ENCODE data around the gene ME2. TPM values are rescaled to one million over a fixed set of nuclear protein-coding genes. Genes with fewer than 3 reads are reported as not detected.
"Not testable (repeated sequence)": the region's sequence is repeated elsewhere in the genome, so short reads cannot be mapped to it uniquely, and the experiment has no call there.

The ME2 gene
- total RNA-seq, 1 donor = 42.2 TPM

DNA sequence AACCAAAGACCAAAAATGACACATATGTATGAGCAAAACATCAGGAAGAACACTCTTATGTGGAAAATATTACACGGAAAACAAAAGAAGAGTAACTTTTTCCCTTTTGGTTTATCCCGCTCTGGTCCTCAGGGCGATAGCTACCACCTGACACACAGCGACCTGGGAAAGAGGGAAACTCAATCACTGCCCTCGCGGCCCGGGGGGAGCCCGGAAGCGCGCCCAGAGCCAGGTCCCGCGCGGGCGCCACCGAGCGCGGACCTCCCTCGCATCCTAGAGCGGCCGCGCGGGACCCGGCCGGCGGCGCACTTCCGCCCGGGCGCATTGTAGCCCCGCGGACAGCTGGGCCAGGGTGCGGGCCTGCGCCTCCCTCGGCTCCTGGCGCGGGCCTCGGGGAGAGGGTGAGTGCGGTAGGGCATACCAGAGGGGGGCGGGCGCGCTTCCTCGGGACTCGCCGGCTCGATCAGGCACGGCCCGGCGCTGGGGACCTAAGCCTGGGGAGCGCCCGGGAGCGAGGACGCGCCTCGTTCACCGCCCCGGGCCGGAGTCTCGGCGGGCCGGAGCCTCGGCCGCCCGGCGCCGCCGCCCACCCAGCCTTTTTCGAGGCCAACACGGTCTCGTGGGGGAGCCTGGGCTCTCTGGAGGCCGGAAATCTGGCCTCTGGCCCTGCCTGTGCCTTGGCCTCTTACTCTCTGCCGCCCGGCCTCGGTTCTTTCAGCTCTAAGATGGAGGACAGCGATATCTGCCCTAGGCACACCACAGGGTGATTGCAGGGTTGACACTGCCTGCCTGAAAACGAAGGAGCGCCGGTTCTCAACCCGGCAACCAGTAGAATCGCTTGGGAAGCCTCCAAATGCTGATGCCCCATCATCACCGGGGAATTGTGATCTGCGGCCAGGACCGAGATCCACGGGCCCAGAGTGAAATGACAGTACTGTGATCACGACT lies 89.1 kb downstream of the ME2 start, which contains the start of gene ELAC1:
Gene ELAC1 (plus strand): TSS at position 327 of the 948 bp plus-strand sequence. CDS start 6,365 bp downstream, outside the sequence.
- Histone ChIP-seq H3K27me3 (ENCODE audit: insufficient read depth, low read length) (no peaks in the 10 kb centered on the region), H3K9me3 (ENCODE audit: low read depth, low read length) (no peaks in the 10 kb centered on the region), H3K4me1 (ENCODE audit: insufficient read depth, low read length) (peaks cover 15% of the 10 kb centered on the region), H3K4me3 (ENCODE audit: low read length) (peak within 1 kb of the TSS; percentile 90)

- Histone ChIP-seq H3K9me3 (ENCODE audit: low read depth, low read length) (no peaks in the 10 kb centered on the region), H3K4me3 (ENCODE audit: low read length) (no peak overlapping the region), H3K4me1 (ENCODE audit: insufficient read depth, low read length) (peaks cover 15% of the 10 kb centered on the region), H3K27me3 (ENCODE audit: insufficient read depth, low read length) (no peaks in the 10 kb centered on the region)
Observed at GRCh38 chr18:50969448-50969847, 90.5 kb downstream of the ME2 start.

DNA sequence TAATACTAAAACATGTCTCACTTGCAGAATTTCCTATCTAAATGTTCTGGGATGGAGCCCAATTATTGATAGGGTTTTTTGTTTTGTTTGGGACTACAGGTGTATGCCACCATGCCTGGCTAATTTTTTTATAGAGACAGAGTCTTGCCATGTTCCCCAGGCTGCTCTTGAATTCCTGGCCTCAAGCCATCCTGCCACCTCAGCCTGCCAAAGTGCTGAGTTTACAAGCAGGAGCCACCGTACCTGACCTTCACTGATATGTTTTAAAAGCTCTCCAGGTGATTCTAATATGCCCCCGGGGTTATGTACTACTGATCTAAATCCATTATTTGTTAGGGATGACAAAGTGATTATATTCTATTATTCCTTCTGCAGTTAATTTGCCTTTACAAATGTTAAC lies 91.1 kb downstream of the ME2 start:
- peaks cover 15% of the 10 kb centered on the region for H3K4me1 ChIP-seq (ENCODE audit: insufficient read depth, low read length)
- no peaks in the 10 kb centered on the region for H3K27me3 ChIP-seq (ENCODE audit: insufficient read depth, low read length)
- no peaks in the 10 kb centered on the region for H3K9me3 ChIP-seq (ENCODE audit: low read depth, low read length)
- no peak overlapping the region for H3K4me3 ChIP-seq (ENCODE audit: low read length)

DNA sequence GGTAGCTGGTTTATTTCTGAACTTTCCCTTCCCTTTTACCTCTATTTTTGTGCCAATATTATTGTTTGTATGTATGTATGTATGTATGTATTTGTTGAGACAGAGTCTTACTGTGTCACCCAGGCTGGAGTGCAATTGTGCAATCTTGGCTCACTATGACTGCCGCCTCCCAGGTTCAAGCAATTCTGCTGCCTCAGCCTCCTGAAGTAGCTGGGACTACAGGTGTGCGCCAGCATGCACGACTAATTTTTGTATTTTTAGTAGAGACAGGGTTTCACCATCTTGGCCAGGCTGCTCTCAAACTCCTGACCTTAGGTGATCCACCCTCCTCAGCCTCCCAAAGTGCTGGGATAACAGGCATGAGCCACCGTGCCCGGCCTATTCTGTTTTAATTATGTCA lies 93.5 kb downstream of the ME2 start:
- not testable (repeated sequence) for H3K9me3 ChIP-seq (ENCODE audit: low read depth, low read length); H3K4me3 ChIP-seq (ENCODE audit: low read length); H3K27me3 ChIP-seq (ENCODE audit: insufficient read depth, low read length)
- peaks cover 11% of the 10 kb centered on the region for H3K4me1 ChIP-seq (ENCODE audit: insufficient read depth, low read length)

GRCh38 chr18:50973367-50974126 lies 94.6 kb downstream of the ME2 start:
- Histone ChIP-seq H3K4me3 (ENCODE audit: low read length) (no peak overlapping the region), H3K27me3 (ENCODE audit: insufficient read depth, low read length) (no peaks in the 10 kb centered on the region), H3K9me3 (ENCODE audit: low read depth, low read length) (no peaks in the 10 kb centered on the region), H3K4me1 (ENCODE audit: insufficient read depth, low read length) (peaks cover 6% of the 10 kb centered on the region)

- Histone ChIP-seq H3K4me1 (ENCODE audit: insufficient read depth, low read length) (no peaks in the 10 kb centered on the region), H3K9me3 (ENCODE audit: low read depth, low read length) (no peaks in the 10 kb centered on the region), H3K27me3 (ENCODE audit: insufficient read depth, low read length) (no peaks in the 10 kb centered on the region)
Observed at GRCh38 chr18:50977037-50977760, 98.3 kb downstream of the ME2 start.

DNA sequence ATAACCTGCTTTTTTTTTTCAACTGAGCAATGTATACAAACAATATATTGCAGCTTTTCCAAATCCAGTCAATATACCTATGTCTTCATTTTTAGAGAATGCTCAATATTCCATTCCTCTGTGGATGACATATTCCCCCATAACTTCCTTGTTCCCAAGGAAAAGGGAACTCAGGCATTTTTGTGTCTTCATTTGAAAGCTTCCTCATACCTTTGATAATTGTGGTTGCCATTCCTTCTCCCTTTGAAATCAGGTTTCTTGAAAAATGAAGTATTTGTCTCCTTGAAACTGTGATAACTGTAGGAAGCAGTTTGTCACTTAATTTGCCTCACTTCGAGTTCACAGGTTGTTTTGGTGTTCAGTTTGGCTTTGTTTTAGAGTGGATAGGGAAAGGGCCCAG lies 102.5 kb downstream of the ME2 start:
- H3K9me3 ChIP-seq (ENCODE audit: low read depth, low read length) = no peaks in the 10 kb centered on the region
- H3K4me1 ChIP-seq (ENCODE audit: insufficient read depth, low read length) = no peaks in the 10 kb centered on the region
- no peaks in the 10 kb centered on the region for H3K27me3 ChIP-seq (ENCODE audit: insufficient read depth, low read length)
- H3K4me3 ChIP-seq (ENCODE audit: low read length) = no peak overlapping the region

More at GRCh38 chr18:50977037-50977760, 98.3 kb downstream of the ME2 start:
- no peak overlapping the region for H3K4me3 ChIP-seq (ENCODE audit: low read length)

GRCh38 chr18:50982086-50982801 lies 103.3 kb downstream of the ME2 start:
- H3K9me3 ChIP-seq (ENCODE audit: low read depth, low read length) = no peaks in the 10 kb centered on the region
- H3K27me3 ChIP-seq (ENCODE audit: insufficient read depth, low read length) = no peaks in the 10 kb centered on the region
- no peak overlapping the region for H3K4me3 ChIP-seq (ENCODE audit: low read length)
- no peaks in the 10 kb centered on the region for H3K4me1 ChIP-seq (ENCODE audit: insufficient read depth, low read length)

DNA sequence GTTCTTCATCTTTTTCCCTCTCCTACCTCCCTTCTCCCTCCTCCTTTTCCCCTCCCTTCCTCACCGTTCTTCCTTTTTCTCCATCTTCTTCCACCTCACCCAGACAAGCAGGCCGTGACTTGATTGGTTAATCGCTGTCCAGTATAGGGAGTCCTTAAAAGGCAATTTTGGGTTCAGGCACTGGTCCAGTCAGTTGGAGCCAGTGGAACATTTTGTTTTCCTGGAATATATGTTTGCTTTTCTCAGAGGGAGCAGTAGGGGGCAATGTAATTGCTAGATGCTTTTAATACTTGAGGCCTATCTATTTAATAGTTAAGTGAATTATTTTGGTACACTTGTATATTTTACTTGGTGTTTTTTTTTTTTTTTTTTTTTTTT lies 103.9 kb downstream of the ME2 start:
- Histone ChIP-seq H3K27me3 (ENCODE audit: insufficient read depth, low read length) (no peaks in the 10 kb centered on the region), H3K9me3 (ENCODE audit: low read depth, low read length) (no peaks in the 10 kb centered on the region), H3K4me3 (ENCODE audit: low read length) (no peak overlapping the region), H3K4me1 (ENCODE audit: insufficient read depth, low read length) (no peaks in the 10 kb centered on the region)

GRCh38 chr18:50986360-50987087 lies 107.6 kb downstream of the ME2 start:
- Histone ChIP-seq H3K4me1 (ENCODE audit: insufficient read depth, low read length) (no peaks in the 10 kb centered on the region), H3K27me3 (ENCODE audit: insufficient read depth, low read length) (no peaks in the 10 kb centered on the region), H3K9me3 (ENCODE audit: low read depth, low read length) (no peaks in the 10 kb centered on the region), H3K4me3 (ENCODE audit: low read length) (no peak overlapping the region)

DNA sequence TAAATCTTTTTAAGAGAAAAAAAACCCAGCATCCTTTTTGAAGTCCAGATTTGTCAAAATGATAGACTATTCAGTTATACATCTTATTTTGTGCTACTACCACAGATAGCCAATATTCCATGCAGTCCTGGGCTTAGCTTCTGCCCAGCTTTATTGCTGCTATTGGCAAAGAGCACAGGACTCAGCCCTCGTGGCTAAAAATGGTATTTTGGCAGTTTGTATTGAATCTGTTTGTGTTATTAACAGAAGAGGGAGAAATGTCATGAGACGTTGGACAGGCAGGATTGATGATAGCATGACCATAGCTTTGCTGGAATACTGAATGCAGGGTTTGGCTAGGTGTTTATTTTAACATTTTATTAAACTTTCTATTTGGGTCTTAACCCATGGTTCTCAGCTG lies 108.3 kb downstream of the ME2 start:
- H3K4me1 ChIP-seq (ENCODE audit: insufficient read depth, low read length) = no peaks in the 10 kb centered on the region
- H3K9me3 ChIP-seq (ENCODE audit: low read depth, low read length) = no peaks in the 10 kb centered on the region

DNA sequence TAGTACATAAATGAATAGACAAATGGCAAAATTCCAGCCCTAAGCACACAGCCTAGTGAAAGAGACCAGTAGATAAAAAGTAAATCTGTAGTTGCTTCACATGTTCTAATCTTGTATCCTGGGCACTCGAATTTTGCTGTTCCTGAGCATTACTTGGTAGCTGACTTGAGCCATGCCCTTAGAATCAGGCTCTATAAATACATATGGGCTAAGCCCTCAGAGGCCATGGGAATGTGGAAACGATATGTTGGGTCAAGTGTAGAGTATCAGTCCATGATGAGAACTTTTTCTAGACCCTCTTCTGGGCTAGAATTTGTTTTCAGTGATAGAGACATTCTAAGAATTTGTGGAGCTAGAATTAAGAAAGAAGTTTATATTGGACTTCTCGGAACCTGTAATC lies 110.8 kb downstream of the ME2 start:
- Histone ChIP-seq H3K4me3 (ENCODE audit: low read length) (no peak overlapping the region), H3K9me3 (ENCODE audit: low read depth, low read length) (no peaks in the 10 kb centered on the region), H3K27me3 (ENCODE audit: insufficient read depth, low read length) (no peaks in the 10 kb centered on the region), H3K4me1 (ENCODE audit: insufficient read depth, low read length) (no peaks in the 10 kb centered on the region)

More for the DNA sequence above, 108.3 kb downstream of the ME2 start:
- H3K27me3 ChIP-seq (ENCODE audit: insufficient read depth, low read length) = no peaks in the 10 kb centered on the region
- no peak overlapping the region for H3K4me3 ChIP-seq (ENCODE audit: low read length)

GRCh38 chr18:50992351-50992762 lies 113.4 kb downstream of the ME2 start:
- no peaks in the 10 kb centered on the region for H3K27me3 ChIP-seq (ENCODE audit: insufficient read depth, low read length)
- H3K9me3 ChIP-seq (ENCODE audit: low read depth, low read length) = no peaks in the 10 kb centered on the region
- H3K4me1 ChIP-seq (ENCODE audit: insufficient read depth, low read length) = no peaks in the 10 kb centered on the region
- no peak overlapping the region for H3K4me3 ChIP-seq (ENCODE audit: low read length)

DNA sequence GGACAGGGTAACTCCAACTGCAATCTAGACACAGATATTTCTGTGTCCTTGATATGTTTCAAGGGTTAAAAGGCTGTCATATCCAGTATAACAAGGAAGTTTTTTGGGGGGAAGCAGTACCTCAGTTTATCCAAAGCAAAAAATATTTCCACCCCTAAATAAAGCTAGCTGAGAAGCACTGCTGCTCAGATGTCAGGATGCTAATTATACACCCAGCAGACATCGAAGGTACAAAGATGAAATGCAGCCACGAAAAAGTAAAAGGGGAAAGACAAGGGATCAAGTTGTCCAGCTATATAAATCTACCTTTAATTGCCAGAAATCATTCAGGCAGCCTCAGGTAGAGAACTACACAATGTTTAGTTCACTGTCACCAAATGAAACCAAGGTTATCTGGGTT lies 115.1 kb downstream of the ME2 start:
- H3K9me3 ChIP-seq (ENCODE audit: low read depth, low read length) = no peaks in the 10 kb centered on the region
- no peaks in the 10 kb centered on the region for H3K27me3 ChIP-seq (ENCODE audit: insufficient read depth, low read length)
- no peaks in the 10 kb centered on the region for H3K4me1 ChIP-seq (ENCODE audit: insufficient read depth, low read length)
- H3K4me3 ChIP-seq (ENCODE audit: low read length) = no peak overlapping the region

All from mononuclear cell (primary cell).